Measurements from ENCODE around the gene LRCH3.

Gene LRCH3

DNA sequence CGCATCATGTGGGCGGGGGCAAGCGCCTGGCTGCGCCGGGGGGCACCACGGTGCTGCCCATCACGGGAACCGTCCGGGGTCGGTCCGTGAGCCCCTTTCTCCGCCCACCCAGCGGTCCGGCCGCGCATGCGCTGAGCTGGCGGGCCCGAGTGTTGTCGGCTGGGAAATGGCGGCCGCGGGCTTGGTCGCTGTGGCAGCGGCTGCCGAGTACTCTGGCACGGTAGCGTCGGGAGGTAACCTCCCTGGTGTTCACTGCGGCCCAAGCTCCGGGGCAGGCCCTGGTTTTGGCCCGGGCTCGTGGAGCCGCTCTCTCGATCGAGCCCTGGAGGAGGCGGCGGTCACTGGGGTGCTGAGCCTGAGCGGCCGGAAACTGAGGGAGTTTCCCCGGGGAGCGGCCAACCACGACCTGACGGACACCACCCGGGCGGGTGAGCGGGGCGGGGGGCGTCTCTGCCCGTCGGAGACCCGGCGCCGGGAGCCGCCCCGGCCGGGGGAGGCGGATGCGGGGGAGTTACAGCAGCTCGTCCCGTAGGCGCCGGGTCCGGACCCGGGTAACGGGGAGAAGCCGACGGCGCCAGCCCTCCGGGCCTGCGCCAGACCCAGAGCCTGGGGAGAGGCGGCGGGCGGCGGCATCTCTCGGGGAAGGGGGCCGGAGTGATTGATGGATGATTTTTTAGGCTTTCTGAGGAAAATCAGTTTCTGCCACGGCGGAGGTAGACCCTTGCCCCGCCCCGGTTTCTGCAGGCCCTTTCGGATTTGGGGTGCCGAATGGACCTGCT is at the start of gene LRCH3:
Gene LRCH3, plus strand, starts transcription at position 142 of the 779 bp plus-strand sequence. Its CDS starts 25 bp downstream, at position 167.
- peak; percentile 77 for DNase-seq

DNA sequence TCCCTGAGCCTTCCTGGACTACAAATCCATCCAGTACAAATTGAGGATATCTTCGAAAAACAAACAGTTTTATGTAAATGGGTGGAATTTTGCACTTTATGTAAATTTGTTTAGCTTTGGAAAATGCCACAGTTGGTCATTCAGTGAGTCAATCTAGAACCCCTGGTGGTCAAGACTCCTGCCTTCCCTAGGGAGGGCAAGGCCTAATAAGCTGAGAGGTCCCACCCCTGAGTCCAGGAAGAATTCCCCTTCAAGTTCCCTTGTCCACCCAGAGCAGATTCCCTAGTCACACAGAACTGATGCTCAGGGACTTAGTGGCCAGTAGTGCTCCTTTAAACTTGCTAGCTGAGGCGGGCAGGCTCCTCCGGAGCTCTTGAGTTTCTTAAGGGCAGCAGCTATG is 48.3 kb upstream of the LRCH3 start:
- DNase-seq = no peak

- DNase-seq = no peak
Measured at GRCh38 chr3:197746209-197746608, 44.8 kb upstream of the LRCH3 start.

GRCh38 chr3:197746801-197747237 is 44.2 kb upstream of the LRCH3 start:
- DNase-seq = no peak

DNA sequence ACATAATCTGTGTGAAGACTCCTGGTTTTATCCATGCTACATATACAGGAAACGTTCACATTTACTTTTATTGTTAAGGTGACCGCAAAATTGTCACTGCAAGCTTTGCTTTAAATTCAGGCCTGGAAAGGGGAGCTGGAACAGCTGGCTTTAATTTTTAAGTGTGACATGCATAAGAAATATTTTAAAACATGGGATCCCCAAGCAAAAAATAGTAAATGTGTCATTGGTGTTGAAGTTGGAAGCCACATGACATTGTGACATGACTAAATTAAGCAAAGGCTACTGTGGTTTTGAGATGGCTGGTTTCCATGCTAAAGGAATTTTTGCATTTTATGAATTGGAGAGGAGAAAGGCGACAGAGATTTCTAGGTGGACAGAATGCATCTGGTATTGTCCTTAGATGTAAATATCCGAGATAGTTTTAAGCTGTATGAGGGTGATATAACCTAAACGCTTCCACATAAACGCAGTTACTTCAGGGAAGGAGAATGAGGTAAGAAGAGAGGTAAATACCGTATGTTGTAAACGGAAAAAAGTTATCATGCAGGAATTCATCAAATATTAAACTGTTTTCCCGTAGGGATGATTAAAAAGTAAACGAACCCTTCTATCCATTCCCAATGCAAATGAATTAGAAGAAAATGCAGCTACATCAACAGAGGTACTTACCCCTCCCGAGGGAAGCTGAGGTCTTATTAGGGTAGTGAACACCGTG is 42.3 kb upstream of the LRCH3 start:
- DNase-seq = no peak

DNA sequence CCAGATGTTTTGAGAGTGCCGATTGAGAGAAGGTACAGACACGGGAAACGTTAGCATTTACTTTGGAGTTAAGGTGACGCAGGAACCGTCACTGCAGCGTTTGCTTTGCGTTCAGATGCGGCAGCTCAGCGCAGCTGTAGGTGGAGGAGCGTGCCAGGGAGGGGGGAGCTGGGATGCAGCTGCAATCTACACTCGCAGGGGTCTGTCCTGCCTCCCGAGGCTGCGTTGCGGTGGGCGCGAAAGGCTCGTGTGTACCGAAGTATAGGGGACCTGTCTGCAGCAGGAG is 41.8 kb upstream of the LRCH3 start:
- no peak for DNase-seq

GRCh38 chr3:197749601-197750395 is 41.3 kb upstream of the LRCH3 start, which contains the start of gene FYTTD1:
TSS of gene FYTTD1 (plus strand) at chr3:197749883. CDS start at chr3:197749972, 89 bp downstream.
- DNase-seq = peak; percentile 77

DNA sequence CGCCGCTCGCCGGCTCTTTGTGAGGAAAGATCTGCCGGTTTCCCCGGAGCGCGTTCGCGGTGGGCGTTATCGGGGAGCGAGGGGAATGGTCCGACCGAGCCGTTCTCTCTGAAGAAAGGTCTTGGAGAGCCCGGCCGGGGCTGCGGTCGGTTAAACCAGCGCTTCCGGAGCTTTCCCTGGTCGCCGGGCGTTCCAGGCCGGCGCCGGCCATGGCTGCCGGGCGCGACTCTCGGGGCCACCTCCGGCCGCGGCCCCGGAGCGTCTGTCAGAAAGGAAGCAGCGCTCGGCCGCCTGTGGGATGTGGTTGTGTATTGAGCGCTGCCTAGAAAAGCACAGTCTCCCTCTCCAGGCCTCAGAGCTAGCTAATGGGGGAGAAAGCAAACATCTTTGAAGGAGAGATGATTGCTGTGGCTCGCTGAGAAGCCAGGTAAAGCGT is 40.6 kb upstream of the LRCH3 start:
- DNase-seq = peak; percentile 32

- DNase-seq = no peak
Measured at GRCh38 chr3:197750858-197751737, 40.0 kb upstream of the LRCH3 start.

- no peak for DNase-seq
Measured at GRCh38 chr3:197752107-197752506, 38.9 kb upstream of the LRCH3 start.

DNA sequence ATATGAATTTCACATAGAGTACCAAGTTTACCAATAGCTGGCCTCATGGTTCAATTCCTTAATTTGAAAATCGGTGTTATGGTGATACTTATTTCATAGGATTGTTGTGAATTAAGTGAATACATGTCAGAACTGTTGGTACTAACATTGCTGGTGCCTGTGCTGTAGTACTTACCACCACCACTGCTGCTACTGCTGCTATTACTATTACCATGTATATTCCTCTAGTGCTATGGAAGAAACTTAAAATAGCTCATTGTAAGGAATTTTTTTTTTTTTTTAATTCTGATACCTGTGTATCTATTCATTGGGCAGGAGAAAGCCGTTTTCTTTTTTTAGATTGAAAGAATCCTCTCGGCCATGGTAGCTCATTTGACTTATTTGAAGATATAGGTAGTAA is 37.8 kb upstream of the LRCH3 start:
- no peak for DNase-seq

DNA sequence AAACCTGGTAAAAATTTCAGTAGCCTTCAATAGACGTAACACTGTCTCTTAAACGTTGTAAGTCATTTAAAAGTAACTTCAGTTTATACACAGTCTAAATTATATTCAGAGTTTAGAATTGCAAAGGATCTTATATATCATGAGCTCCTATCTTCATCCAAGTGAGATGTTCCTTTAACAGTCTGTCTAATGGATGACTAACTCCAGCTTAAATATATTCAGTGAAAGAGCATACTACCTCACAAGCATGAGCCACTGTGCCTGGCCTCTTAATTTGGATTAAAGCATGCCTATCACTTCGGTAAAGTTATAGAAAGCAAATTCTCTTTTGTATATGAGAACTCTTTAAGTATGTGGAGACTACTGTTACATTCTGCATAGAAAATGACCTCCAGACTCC is 34.4 kb upstream of the LRCH3 start:
- no peak for DNase-seq

- DNase-seq = no peak
Measured at GRCh38 chr3:197758512-197758911, 32.5 kb upstream of the LRCH3 start.

DNA sequence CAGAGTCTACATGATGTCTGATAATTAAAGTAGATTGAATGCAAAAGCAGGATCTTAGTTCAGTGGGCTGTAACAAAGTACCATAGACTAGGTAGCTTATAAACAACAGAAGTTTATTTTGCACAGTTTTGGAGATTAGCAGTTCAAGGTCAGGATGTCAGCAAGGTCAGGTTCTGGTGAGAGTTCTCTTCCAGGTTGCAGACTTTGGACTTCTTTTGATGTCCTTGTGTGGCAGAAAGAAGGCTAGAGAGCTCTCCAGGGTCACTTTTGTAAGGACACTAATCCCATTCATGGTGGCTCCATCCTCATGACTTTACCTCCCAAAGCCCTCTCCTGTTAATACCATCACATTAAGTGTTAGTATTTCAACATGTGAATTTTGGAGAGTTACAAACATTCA is 29.3 kb upstream of the LRCH3 start:
- DNase-seq = no peak

DNA sequence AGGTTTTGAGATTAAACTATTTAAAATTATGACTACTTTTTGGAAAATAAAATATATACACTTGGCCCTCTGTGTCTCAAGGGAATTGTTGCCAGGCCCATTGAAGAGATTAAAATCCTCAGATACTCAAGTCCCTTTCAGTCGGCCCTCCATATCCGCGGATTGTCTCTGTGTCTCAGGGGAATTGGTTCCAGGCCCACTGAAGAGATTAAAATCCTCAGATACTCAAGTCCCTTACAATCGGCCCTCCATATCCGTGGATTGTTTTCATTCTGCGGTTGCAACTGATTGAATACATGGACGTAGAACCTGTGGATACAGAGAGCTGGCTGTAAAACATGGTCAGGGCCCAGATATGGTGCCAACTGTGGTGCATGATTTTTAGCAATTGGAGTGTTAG is 15.7 kb upstream of the LRCH3 start:
- no peak for DNase-seq

DNA sequence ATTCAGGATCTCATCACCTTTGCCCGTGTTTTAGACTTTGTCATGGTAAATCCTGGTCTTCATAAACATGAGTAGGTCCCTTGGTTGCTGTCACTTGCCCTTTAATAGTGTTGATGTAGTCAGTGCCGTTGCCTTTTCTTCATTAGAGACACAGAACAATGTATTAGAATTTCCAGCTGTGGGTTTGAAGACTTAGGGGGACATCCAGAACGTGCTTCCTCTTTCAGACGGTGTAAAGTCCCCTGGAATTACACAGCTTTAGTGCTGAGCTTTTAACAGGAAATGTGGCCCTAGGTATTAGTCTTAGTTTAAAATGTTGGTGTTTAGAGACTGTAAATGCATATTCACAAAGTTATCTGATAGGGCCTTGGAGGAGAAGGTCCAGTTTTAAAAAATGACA is 8.8 kb upstream of the LRCH3 start:
- DNase-seq = no peak

DNA sequence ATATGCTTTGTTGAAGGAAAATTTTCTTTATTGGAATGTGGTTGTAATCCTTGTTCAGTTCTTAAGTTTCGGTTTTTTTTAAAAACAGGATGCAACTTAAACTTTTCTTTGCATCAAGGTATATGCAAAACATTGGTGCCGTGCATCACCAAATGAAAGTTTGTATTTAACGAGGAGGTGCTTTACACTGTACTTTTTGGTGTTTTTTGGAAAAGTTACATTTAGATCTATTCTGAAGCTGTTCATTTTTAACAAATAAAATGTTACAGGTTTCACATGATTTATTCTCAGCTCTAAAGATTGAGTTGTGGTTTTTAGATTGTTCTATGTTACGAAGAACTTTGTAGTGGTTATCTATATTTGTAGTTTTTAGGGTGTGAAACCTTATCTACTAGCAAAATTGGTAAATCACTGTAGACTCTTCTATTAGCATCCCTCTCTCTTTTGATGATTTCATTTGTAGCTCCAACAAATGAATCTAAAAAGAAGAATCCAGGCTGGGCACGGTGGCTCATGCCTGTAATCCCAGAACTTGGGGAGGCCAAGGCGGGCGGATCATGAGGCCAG is 7.0 kb upstream of the LRCH3 start:
- DNase-seq = no peak

GRCh38 chr3:197787412-197787811 is 3.6 kb upstream of the LRCH3 start:
- DNase-seq = no peak

DNA sequence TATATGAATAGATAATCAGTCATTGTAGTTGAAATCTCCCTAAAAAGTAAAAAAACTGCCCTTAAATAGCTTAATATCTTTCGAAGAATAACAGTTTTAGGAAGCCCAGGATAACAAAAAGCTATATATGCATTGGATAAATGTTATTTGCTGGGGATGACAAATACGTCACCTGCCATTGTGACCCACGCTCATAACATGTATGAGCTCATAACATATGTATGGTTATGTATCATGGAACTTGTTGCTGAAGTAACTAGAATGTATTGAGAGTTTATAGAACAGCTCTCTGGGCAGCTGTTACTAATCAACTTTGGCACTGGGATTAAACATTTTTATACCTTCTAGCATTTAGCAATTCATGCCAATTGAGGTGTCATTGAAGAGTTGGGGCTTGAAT is 1.7 kb upstream of the LRCH3 start:
- no peak for DNase-seq

DNA sequence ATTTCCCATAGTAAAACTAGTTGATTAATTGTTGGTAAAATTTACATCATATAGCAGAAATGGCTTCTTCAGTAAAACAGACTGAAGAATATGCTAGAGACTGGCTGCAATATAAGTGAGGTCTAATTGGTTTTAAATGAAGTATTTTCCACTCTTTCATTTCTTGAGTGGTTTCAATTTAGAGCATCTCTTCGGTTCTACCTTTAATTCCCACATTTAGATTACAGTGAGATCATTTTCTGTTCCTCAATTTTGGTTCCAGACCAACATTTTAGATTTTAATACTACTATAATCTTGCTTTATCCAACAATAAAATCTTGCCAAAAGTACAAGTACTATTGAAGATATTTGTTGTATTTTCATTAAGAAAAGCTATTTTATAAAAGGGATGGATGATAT is 1.0 kb upstream of the LRCH3 start:
- DNase-seq = no peak

GRCh38 chr3:197791892-197792647 is 1.0 kb downstream of the LRCH3 start:
- DNase-seq = peak; percentile 7
